Epithelial cell of esophagus (primary cell): ENCODE data around the gene PARD6G.
"Not testable (repeated sequence)": the region's sequence is repeated elsewhere in the genome, so short reads cannot be mapped to it uniquely, and the experiment has no call there.

Experiments used
- DNase-seq: peaks from one replicate; pipeline ENCODE4 v3.0.0; 2010; ENCODE audit warnings: low read depth
- H3K4me3 ChIP-seq: 2 replicates; pipeline ENCODE4 v1.5.1; 2011; ENCODE audit warnings: mild to moderate bottlenecking, low read length, control low read depth
- TF ChIP-seq, protein P1 (sequence below): IDR thresholded peaks from 2 replicates; pipeline ENCODE4 v1.5.1; 2011; ENCODE audit warnings: low read depth, mild to moderate bottlenecking, low read length, control low read depth, inconsistent platforms; ENCODE audit not compliant: insufficient read depth; ENCODE audit errors: missing control alignments

Gene PARD6G

DNA sequence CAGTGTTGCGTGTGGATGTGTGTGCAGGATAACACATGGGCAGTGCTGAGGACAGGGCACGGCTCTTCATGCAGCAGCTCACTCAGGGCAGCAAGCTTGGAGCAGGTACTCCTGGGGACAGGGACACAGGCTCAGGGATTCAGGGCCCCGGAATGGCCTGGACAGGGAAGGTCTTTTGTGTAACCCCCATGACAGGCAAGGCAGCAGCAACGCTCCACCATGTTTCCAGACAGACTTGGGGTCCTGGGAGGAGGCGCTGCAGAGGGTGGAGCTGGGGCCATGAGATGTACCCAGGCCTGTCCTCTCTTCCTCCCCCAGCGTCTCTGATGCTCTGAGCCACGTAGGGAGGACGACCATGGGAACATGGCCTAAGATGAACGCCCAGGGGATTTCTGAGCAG is 80.0 kb downstream of the PARD6G start:
- H3K4me3 ChIP-seq: no peak overlapping the region
- no peak for DNase-seq
- TF ChIP-seq, protein P1, sequence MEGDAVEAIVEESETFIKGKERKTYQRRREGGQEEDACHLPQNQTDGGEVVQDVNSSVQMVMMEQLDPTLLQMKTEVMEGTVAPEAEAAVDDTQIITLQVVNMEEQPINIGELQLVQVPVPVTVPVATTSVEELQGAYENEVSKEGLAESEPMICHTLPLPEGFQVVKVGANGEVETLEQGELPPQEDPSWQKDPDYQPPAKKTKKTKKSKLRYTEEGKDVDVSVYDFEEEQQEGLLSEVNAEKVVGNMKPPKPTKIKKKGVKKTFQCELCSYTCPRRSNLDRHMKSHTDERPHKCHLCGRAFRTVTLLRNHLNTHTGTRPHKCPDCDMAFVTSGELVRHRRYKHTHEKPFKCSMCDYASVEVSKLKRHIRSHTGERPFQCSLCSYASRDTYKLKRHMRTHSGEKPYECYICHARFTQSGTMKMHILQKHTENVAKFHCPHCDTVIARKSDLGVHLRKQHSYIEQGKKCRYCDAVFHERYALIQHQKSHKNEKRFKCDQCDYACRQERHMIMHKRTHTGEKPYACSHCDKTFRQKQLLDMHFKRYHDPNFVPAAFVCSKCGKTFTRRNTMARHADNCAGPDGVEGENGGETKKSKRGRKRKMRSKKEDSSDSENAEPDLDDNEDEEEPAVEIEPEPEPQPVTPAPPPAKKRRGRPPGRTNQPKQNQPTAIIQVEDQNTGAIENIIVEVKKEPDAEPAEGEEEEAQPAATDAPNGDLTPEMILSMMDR: no peak

DNA sequence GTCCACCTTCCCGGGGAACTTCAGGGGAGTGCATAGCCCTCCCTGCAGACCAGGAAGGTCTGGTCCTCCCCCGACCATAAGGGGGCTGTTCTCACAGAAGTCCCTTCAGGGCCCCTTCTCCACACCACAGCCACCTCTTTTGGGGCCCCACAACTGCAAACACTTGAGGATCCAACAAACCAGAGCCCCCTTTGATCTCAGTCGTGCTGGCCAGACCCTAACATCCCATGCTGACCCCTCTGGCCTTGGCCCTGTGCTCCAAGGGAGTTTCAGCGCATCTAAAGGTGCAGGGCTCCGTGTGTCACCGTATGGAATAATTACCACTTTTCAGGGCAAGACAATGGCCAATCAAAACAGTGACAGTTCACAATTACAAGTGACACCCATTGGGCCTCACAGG is 80.6 kb downstream of the PARD6G start:
- TF ChIP-seq, protein P1: no peak

DNA sequence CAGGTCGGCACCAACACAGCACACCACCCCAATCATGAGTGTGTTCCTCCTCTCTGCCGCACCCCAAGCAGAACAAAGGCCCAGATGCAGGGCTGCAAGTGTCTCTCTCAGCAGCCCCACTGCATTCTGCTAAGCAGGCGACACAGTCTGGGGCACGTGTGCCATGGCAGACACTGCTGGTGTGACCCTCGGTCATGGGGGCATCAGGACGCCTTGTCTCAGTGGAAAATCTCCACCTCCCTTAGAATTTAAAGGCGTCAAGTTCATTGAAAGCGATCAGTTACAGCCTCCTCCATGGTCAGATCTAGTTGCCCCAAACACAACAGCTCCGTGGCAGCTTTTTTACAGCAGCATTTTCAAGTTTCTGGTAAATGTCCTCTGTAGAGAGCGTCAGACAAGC is 81.1 kb downstream of the PARD6G start:
- no peak overlapping the region for H3K4me3 ChIP-seq
- no peak for DNase-seq

More for the DNA sequence above, 80.6 kb downstream of the PARD6G start:
- no peak overlapping the region for H3K4me3 ChIP-seq
- no peak for DNase-seq

DNA sequence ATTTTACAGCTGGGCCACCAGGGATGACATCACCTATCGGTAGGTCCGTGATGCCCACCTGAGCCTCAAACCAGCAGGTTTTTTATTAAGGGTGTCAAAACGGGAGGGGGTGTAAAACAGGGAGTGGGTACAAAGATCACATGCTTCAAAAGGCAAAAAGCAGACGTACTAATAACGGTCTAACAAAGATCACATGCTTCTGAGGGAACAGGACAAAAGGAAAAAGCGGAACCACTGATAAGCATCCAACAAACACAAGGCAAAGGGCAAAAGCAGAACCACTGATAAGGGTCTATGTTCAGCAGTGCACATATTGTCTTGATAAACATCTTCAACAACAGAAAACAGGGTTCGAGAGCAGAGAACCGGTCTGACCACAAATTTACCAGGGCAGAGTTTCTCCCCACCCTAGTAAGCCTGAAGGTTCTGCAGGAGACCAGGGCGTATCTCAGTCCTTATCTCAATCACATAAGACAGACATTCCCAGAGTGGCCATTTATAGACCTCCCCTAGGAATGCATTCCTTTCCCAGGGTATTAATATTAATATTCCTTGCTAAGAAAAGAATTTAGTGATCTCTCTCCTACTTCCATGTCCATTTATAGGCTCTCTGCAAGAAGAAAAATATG is 82.5 kb downstream of the PARD6G start:
- DNase-seq, H3K4me3 ChIP-seq: not testable (repeated sequence)

More for the DNA sequence above, 81.1 kb downstream of the PARD6G start:
- TF ChIP-seq, protein P1: no peak

DNA sequence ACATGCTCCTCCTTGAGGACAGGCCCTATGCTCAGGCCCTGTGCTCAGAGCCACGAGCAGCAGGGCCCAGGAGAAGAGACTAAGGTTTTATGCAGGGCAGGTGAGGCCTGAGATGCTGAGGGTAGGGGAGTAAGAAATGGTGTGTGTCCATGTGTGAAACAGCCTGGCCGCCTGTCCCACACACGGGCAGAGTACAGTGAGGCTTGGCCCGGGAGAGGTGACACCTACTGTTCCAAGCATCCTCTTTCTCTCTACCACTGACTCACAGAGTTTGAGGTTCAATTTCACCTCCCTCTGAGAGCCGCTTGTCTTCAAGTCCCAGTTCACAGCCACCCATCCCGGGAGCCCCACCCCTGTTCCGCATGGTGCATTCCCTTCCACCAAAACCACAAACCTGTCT is 84.1 kb downstream of the PARD6G start:
- TF ChIP-seq, protein P1: no peak
- H3K4me3 ChIP-seq: no peak overlapping the region
- no peak for DNase-seq

DNA sequence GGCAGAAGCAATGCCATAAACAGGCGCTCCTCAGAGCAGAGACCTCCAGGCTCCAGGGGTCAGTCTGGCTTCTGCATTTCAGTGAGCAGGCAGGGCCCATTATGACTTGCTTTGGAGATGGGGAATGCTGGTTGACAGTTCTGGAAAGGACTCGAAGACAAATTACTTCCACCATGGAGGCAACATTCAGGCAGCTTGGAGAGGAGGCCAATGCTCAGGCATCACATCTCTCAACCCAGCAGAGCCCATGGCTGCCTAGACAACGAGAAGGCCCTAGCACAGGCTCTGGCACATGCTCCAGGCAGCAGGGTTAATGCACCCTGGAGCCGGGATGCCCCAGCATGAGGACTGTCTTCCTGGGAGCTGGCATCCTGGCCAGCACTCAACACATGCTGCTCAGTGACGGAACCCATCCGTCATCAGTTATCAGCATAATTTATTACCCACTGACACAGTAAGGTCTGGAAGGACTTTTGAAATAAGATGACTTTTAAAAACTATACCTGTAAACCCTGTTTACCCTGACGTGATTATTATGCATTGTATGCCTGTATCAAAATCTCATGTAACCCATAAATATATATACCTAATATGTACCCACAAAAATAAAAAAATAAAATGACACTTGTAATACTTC is 85.4 kb downstream of the PARD6G start:
- H3K4me3 ChIP-seq: no peak overlapping the region
- DNase-seq: no peak
- TF ChIP-seq, protein P1: no peak

DNA sequence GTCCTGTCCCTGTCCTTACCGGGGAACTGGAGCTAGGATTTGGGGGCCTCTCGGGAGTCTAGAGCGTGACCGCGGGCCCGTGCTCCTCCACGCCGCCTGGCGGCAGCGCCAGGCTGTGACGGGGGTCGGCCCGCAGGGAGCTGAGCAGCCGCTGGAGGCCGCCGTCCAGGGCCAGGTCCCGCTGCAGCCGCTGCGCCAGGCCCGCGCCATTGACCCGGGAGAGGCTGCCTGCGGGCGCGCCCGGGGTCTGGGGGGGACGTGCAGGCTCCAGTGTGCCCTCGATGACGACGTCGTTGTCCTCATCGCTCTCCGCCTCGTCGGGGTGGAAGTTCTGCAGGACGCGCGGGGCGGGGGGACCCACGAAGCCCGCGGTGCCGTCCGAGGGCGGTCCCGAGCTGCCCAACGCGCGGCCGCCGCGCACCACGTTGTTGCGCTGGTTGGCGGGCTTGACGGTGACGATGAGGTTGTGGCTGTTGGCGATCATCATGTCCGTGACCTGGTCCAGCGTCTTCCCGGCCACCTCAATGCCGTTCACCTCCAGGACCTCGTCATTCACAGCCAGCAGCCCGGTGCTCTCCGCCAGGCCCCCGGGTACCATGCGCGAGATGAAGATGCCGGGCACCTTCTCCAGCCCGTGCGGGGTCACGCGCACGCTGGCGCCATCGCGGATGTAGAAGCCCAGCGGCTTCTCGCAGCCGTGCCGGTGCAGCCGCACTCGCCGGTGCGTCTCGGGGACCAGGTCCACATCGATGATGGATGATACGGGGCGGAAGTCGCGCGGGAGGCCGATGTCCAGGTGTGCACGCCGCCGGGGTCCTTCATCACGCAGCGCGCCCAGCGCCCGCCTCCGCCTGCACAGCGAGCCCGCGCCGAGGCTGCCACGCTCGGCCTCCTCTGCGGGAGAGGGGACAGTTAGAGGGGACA is 87.3 kb downstream of the PARD6G start:
- TF ChIP-seq, protein P1: no peak
- DNase-seq: no peak

More for the DNA sequence above, 87.3 kb downstream of the PARD6G start:
- H3K4me3 ChIP-seq: no peak overlapping the region
